Immature natural killer cell (primary cell): ENCODE measurements around the gene SNTG2. TPM values are rescaled to one million over a fixed set of nuclear protein-coding genes. Genes with fewer than 3 reads are reported as not detected.

Source experiments
- DNase-seq, 3 donors: peaks; one replicate each; pipeline ENCODE4 v3.0.0; 2022; ENCODE audit warnings: mixed read lengths in 1 of 3
- H3K27ac Mint-ChIP-seq, 6 donors: one replicate each; pipeline ENCODE4 v1.8.0; 2020; ENCODE audit warnings: mixed read lengths in 6 of 6, mild to moderate bottlenecking in 5 of 6, inconsistent platforms in 4 of 6, moderate library complexity in 3 of 6
- H3K27me3 Mint-ChIP-seq, 3 donors: one replicate each; pipeline ENCODE4 v1.8.0; 2020 to 2021; ENCODE audit warnings: low read depth in 3 of 3, mild to moderate bottlenecking in 3 of 3, mixed read lengths in 3 of 3, moderate library complexity in 3 of 3, inconsistent platforms in 1 of 3
- H3K36me3 Mint-ChIP-seq, 3 donors: one replicate each; pipeline ENCODE4 v1.8.0; 2020; ENCODE audit warnings: mixed read lengths in 3 of 3, inconsistent platforms in 2 of 3, mild to moderate bottlenecking in 2 of 3
- H3K4me1 Mint-ChIP-seq, 2 donors: one replicate each; pipeline ENCODE4 v1.8.0; 2020; ENCODE audit warnings: inconsistent platforms in 2 of 2, mild to moderate bottlenecking in 2 of 2, mixed read lengths in 2 of 2, moderate library complexity in 1 of 2
- H3K4me3 Mint-ChIP-seq, 5 donors: one replicate each; pipeline ENCODE4 v1.8.0; 2020; ENCODE audit warnings: mild to moderate bottlenecking in 5 of 5, mixed read lengths in 5 of 5, inconsistent platforms in 3 of 5, moderate library complexity in 3 of 5
- H3K9me3 Mint-ChIP-seq, 6 donors: one replicate each; pipeline ENCODE4 v1.8.0; 2020; ENCODE audit warnings: mild to moderate bottlenecking in 6 of 6, mixed read lengths in 6 of 6, inconsistent platforms in 4 of 6, moderate library complexity in 3 of 6
- polyA plus RNA-seq, 3 donors: library from polyadenylated mRNA; unstranded; fragments of 300-500 nt; fragmentation: Illumina TruSeq; gene quantifications; one replicate each; pipeline ENCODE4 v1.2.3, GENCODE V29; 2021

SNTG2 gene
- polyA plus RNA-seq, 3 donors from 2014 or later: not detected

- Mint-ChIP-seq H3K4me3 (no peak overlapping the region), H3K27ac (no peak overlapping the region), H3K4me1 (no peaks in the 10 kb centered on the region), H3K27me3 (peaks cover 0 to 10% (median 0%) of the 10 kb centered on the region in 3 donors), H3K36me3 (no peaks in the 10 kb centered on the region), H3K9me3 (no peaks in the 10 kb centered on the region)
- no peak for DNase-seq
Measured at GRCh38 chr2:919672-920071, 31.0 kb upstream of the SNTG2 start.

GRCh38 chr2:920573-920972 is 30.1 kb upstream of the SNTG2 start:
- no peak for DNase-seq
- Mint-ChIP-seq H3K27ac (no peak overlapping the region), H3K36me3 (no peaks in the 10 kb centered on the region), H3K4me3 (no peak overlapping the region), H3K27me3 (peaks cover 0 to 10% (median 0%) of the 10 kb centered on the region in 3 donors), H3K9me3 (no peaks in the 10 kb centered on the region), H3K4me1 (no peaks in the 10 kb centered on the region)

- no peaks in the 10 kb centered on the region for H3K36me3 Mint-ChIP-seq
- H3K9me3 Mint-ChIP-seq: no peaks in the 10 kb centered on the region
- H3K27ac Mint-ChIP-seq: no peak overlapping the region
- no peak for DNase-seq
- no peak overlapping the region for H3K4me3 Mint-ChIP-seq
- peaks cover 0 to 9% (median 0%) of the 10 kb centered on the region in 3 donors for H3K27me3 Mint-ChIP-seq
- no peaks in the 10 kb centered on the region for H3K4me1 Mint-ChIP-seq
Measured at GRCh38 chr2:920999-921398, 29.6 kb upstream of the SNTG2 start.

- DNase-seq: no peak
- Mint-ChIP-seq H3K9me3 (no peaks in the 10 kb centered on the region), H3K27me3 (peaks cover 0 to 12% (median 1%) of the 10 kb centered on the region in 3 donors), H3K4me1 (no peaks in the 10 kb centered on the region), H3K27ac (no peak overlapping the region), H3K36me3 (no peaks in the 10 kb centered on the region), H3K4me3 (no peak overlapping the region)
Measured at GRCh38 chr2:922185-922584, 28.5 kb upstream of the SNTG2 start.

- no peak overlapping the region for H3K27ac Mint-ChIP-seq
- H3K9me3 Mint-ChIP-seq: no peaks in the 10 kb centered on the region
- H3K36me3 Mint-ChIP-seq: no peaks in the 10 kb centered on the region
- DNase-seq: no peak
- H3K4me3 Mint-ChIP-seq: no peak overlapping the region
- H3K27me3 Mint-ChIP-seq: peaks cover 0 to 12% (median 1%) of the 10 kb centered on the region in 3 donors
- H3K4me1 Mint-ChIP-seq: no peaks in the 10 kb centered on the region
Measured at GRCh38 chr2:923832-924601, 26.6 kb upstream of the SNTG2 start.

GRCh38 chr2:924701-925100 is 25.9 kb upstream of the SNTG2 start:
- Mint-ChIP-seq H3K27me3 (peaks cover 0 to 12% (median 1%) of the 10 kb centered on the region in 3 donors), H3K4me3 (no peak overlapping the region), H3K4me1 (no peaks in the 10 kb centered on the region), H3K27ac (no peak overlapping the region), H3K36me3 (no peaks in the 10 kb centered on the region), H3K9me3 (no peaks in the 10 kb centered on the region)
- no peak for DNase-seq

GRCh38 chr2:925309-925708 is 25.3 kb upstream of the SNTG2 start:
- no peak for DNase-seq
- Mint-ChIP-seq H3K4me1 (no peaks in the 10 kb centered on the region), H3K36me3 (no peaks in the 10 kb centered on the region), H3K27ac (no peak overlapping the region), H3K27me3 (peaks cover 0 to 12% (median 1%) of the 10 kb centered on the region in 3 donors), H3K4me3 (no peak overlapping the region), H3K9me3 (no peaks in the 10 kb centered on the region)

GRCh38 chr2:925711-926110 is 24.9 kb upstream of the SNTG2 start:
- H3K27me3 Mint-ChIP-seq: peaks cover 0 to 12% (median 1%) of the 10 kb centered on the region in 3 donors
- H3K36me3 Mint-ChIP-seq: no peaks in the 10 kb centered on the region
- DNase-seq: no peak
- no peak overlapping the region for H3K27ac Mint-ChIP-seq
- H3K4me1 Mint-ChIP-seq: no peaks in the 10 kb centered on the region
- no peak overlapping the region for H3K4me3 Mint-ChIP-seq
- no peaks in the 10 kb centered on the region for H3K9me3 Mint-ChIP-seq

- H3K4me1 Mint-ChIP-seq: no peaks in the 10 kb centered on the region
- peaks cover 0 to 12% (median 1%) of the 10 kb centered on the region in 3 donors for H3K27me3 Mint-ChIP-seq
- no peaks in the 10 kb centered on the region for H3K9me3 Mint-ChIP-seq
- H3K4me3 Mint-ChIP-seq: no peak overlapping the region
- H3K27ac Mint-ChIP-seq: no peak overlapping the region
- H3K36me3 Mint-ChIP-seq: no peaks in the 10 kb centered on the region
- DNase-seq: no peak
Measured at GRCh38 chr2:926259-926793, 24.3 kb upstream of the SNTG2 start.

- Mint-ChIP-seq H3K9me3 (no peaks in the 10 kb centered on the region), H3K4me1 (no peaks in the 10 kb centered on the region), H3K36me3 (no peaks in the 10 kb centered on the region), H3K27ac (no peak overlapping the region), H3K27me3 (peaks cover 0 to 12% (median 1%) of the 10 kb centered on the region in 3 donors), H3K4me3 (no peak overlapping the region)
- no peak for DNase-seq
Measured at GRCh38 chr2:926896-927295, 23.8 kb upstream of the SNTG2 start.

- Mint-ChIP-seq H3K36me3 (no peaks in the 10 kb centered on the region), H3K4me1 (no peaks in the 10 kb centered on the region), H3K27me3 (peaks cover 1 to 6% (median 2%) of the 10 kb centered on the region in 3 donors), H3K9me3 (no peaks in the 10 kb centered on the region), H3K27ac (no peak overlapping the region), H3K4me3 (no peak overlapping the region)
- no peak for DNase-seq
Measured at GRCh38 chr2:929011-929735, 21.5 kb upstream of the SNTG2 start.

GRCh38 chr2:929925-930324 is 20.7 kb upstream of the SNTG2 start:
- no peaks in the 10 kb centered on the region for H3K4me1 Mint-ChIP-seq
- no peak overlapping the region for H3K27ac Mint-ChIP-seq
- H3K4me3 Mint-ChIP-seq: no peak overlapping the region
- H3K9me3 Mint-ChIP-seq: no peaks in the 10 kb centered on the region
- DNase-seq: no peak
- no peaks in the 10 kb centered on the region for H3K36me3 Mint-ChIP-seq
- H3K27me3 Mint-ChIP-seq: peaks cover 1 to 4% (median 2%) of the 10 kb centered on the region in 3 donors

GRCh38 chr2:930935-931334 is 19.7 kb upstream of the SNTG2 start:
- H3K36me3 Mint-ChIP-seq: no peaks in the 10 kb centered on the region
- no peak overlapping the region for H3K4me3 Mint-ChIP-seq
- no peaks in the 10 kb centered on the region for H3K4me1 Mint-ChIP-seq
- no peak overlapping the region for H3K27ac Mint-ChIP-seq
- no peak for DNase-seq
- H3K27me3 Mint-ChIP-seq: peaks cover 1 to 2% (median 2%) of the 10 kb centered on the region in 3 donors
- no peaks in the 10 kb centered on the region for H3K9me3 Mint-ChIP-seq

GRCh38 chr2:932320-933115 is 18.1 kb upstream of the SNTG2 start:
- H3K27me3 Mint-ChIP-seq: peaks cover 0 to 2% (median 0%) of the 10 kb centered on the region in 3 donors
- no peaks in the 10 kb centered on the region for H3K4me1 Mint-ChIP-seq
- H3K36me3 Mint-ChIP-seq: no peaks in the 10 kb centered on the region
- H3K9me3 Mint-ChIP-seq: no peaks in the 10 kb centered on the region
- DNase-seq: no peak
- no peak overlapping the region for H3K27ac Mint-ChIP-seq
- no peak overlapping the region for H3K4me3 Mint-ChIP-seq
